ENCODE results near the gene RAX2. TPM values are rescaled to one million over a fixed set of nuclear protein-coding genes. Genes with fewer than 3 reads are reported as not detected.

Gene RAX2
- total and polyA plus RNA-seq, 10 of the 15 experiments (the other 5 are each of a cell fraction or from before 2014, with no cell fraction given): not detected

GRCh38 chr19:3732108-3732507 lies 39.9 kb downstream of the RAX2 start (continued):
- TF ChIP-seq CUX1 (IDR thresholded peaks at IDR 0.05; ENCODE audit: insufficient replicate concordance, low read depth, low read length): no peak
- TF ChIP-seq CTCF (IDR thresholded peaks at IDR 0.05 in 2 of 3, conservative IDR thresholded peaks at IDR 0.05 in 1 of 3; ENCODE audit: control insufficient read depth in 2 of 3, extremely low read depth in 1 of 3, insufficient read depth in 1 of 3, low read depth in 3 of 3, low read length in 3 of 3): no peak
- TF ChIP-seq POLR2AphosphoS2 (IDR thresholded peaks at IDR 0.05; ENCODE audit: low read depth, low read length): no peak
- no peak for TF ChIP-seq HDAC2 (IDR thresholded peaks at IDR 0.05)
- no peak for TF ChIP-seq TARDBP (IDR thresholded peaks at IDR 0.05; ENCODE audit: borderline replicate concordance)
- TF ChIP-seq FOS (IDR thresholded peaks at IDR 0.05; ENCODE audit: borderline replicate concordance, extremely low read depth, insufficient read length): no peak
- no peak for TF ChIP-seq ZBTB33 (IDR thresholded peaks at IDR 0.05)
- TF ChIP-seq REST (IDR thresholded peaks at IDR 0.05; ENCODE audit: low read depth, low read length): no peak
- TF ChIP-seq MAX (IDR thresholded peaks at IDR 0.05; ENCODE audit: low read depth, low read length): no peak
- TF ChIP-seq NFXL1 (IDR thresholded peaks at IDR 0.05; ENCODE audit: borderline replicate concordance): no peak
- no peak for TF ChIP-seq CHD1 (IDR thresholded peaks at IDR 0.05; ENCODE audit: low read depth, low read length)
- no peak for TF ChIP-seq BCLAF1 (IDR thresholded peaks at IDR 0.05)
- TF ChIP-seq CHD4 (IDR thresholded peaks at IDR 0.05): no peak
- TF ChIP-seq HCFC1 (IDR thresholded peaks at IDR 0.05; ENCODE audit: low read length): no peak
- TF ChIP-seq ATF7 (IDR thresholded peaks at IDR 0.05; ENCODE audit: low read depth): no peak
